Lung (tissue), 10 donors: Measurements from ENCODE around the gene FOXD4L3. TPM values are rescaled to one million over a fixed set of nuclear protein-coding genes. Genes with fewer than 3 reads are reported as not detected.
"Not testable (repeated sequence)": the region's sequence is repeated elsewhere in the genome, so short reads cannot be mapped to it uniquely, and the experiment has no call there.

ENCODE experiments used
- ATAC-seq: fragments of 200-7000 bp; cut with Tn5 transposase; one replicate; pipeline ENCODE4 v1.9.1; 2020; ENCODE audit warnings: moderate number of reproducible peaks; ENCODE audit not compliant: insufficient read depth, low FRiP score
- DNase-seq, 3 donors: peaks; one replicate each; pipeline ENCODE4 v3.0.0-alpha.2; 2013 to 2017
- H3K27ac ChIP-seq, 2 donors: one replicate each; pipeline ENCODE4 v1.5.1; 2013; ENCODE audit warnings: mild to moderate bottlenecking in 2 of 2, moderate library complexity in 2 of 2, control low read depth in 1 of 2, inconsistent platforms in 1 of 2, low read depth in 1 of 2, low read length in 1 of 2
- H3K27me3 ChIP-seq, 3 donors: one replicate each; pipeline ENCODE4 v1.5.1; 2013; ENCODE audit warnings: low read length in 2 of 3; ENCODE audit not compliant: control insufficient read depth in 3 of 3, insufficient read depth in 3 of 3
- H3K36me3 ChIP-seq, 4 donors: one replicate each; pipeline ENCODE4 v1.5.1; 2013; ENCODE audit warnings: low read length in 4 of 4, mild to moderate bottlenecking in 1 of 4, moderate library complexity in 1 of 4; ENCODE audit not compliant: control insufficient read depth in 4 of 4, insufficient read depth in 4 of 4
- H3K4me1 ChIP-seq, 5 donors: one replicate each; pipeline ENCODE4 v1.5.1; 2013; ENCODE audit warnings: low read length in 5 of 5, mild to moderate bottlenecking in 2 of 5, moderate library complexity in 1 of 5; ENCODE audit not compliant: control insufficient read depth in 5 of 5, insufficient read depth in 5 of 5
- H3K4me3 ChIP-seq: one replicate; pipeline ENCODE4 v1.5.1; 2013; ENCODE audit warnings: mild to moderate bottlenecking, control low read depth, moderate library complexity
- H3K9ac ChIP-seq, 2 donors: one replicate each; pipeline ENCODE4 v1.5.1; 2013; ENCODE audit warnings: low read length in 2 of 2, control low read depth in 1 of 2; ENCODE audit not compliant: insufficient read depth in 1 of 2
- H3K9me3 ChIP-seq, 4 donors: one replicate each; pipeline ENCODE4 v1.5.1; 2013; ENCODE audit warnings: low read length in 3 of 4, mild to moderate bottlenecking in 1 of 4, moderate library complexity in 1 of 4; ENCODE audit not compliant: control insufficient read depth in 4 of 4, insufficient read depth in 3 of 4
- WGBS, 2 donors: extraction: QIAGEN DNeasy Blood & Tissue Kit; methylation state at CpG; one replicate each; pipeline ENCODE4 v1.1.7; 2013; 5-methylcytosine and 5-hydroxymethylcytosine counted together
- polyA plus RNA-seq, 2 donors: library from polyadenylated mRNA; stranded (reverse); fragments of 200-250 nt; gene quantifications; one replicate each; pipeline ENCODE4 v1.2.1, GENCODE V29; 2013
- total RNA-seq, 2 donors: library from RNA; depleted of rRNA in 1 of 2; stranded (reverse); fragments of >200 nt in 1 of 2; gene quantifications; one replicate each; pipeline ENCODE4 v1.2.1, GENCODE V29; 2014 to 2021
- donor health status: Bipolar disorder and iron deficiency.
- donor health status: healthy.
- donor health status: DM: yes; HTN: yes; CAD: no.

FOXD4L3 gene
- total and polyA plus RNA-seq, 4 donors, result 0.21 TPM; not detected in 3

DNA sequence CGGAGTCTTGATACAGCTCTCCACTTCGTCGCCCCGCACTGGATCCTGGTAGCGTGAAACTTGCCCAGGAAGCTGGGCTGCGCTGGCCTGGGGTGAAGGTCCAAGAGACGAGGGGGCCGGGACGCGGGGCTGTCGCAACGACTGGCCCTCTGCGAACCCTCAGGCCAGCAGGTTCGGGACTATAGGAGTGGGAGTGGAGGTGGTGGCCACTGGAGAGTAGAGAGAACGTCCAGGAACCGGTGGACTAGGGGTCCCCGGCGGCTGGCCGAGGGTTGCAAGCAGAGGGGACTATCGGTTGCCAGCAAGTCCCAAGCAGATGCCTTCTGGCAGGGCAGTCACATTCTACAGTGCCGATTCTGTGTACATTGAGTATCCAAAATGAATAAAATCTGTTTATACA lies 5.0 kb downstream of the FOXD4L3 start:
- WGBS, 2 donors, result 17 to 24% methylated on average over 16 to 19 of the region's 21 CpGs
- H3K27ac ChIP-seq, H3K4me3 ChIP-seq, H3K9ac ChIP-seq, H3K27me3 ChIP-seq, ATAC-seq, H3K4me1 ChIP-seq, DNase-seq, H3K36me3 ChIP-seq, H3K9me3 ChIP-seq: not testable (repeated sequence)

DNA sequence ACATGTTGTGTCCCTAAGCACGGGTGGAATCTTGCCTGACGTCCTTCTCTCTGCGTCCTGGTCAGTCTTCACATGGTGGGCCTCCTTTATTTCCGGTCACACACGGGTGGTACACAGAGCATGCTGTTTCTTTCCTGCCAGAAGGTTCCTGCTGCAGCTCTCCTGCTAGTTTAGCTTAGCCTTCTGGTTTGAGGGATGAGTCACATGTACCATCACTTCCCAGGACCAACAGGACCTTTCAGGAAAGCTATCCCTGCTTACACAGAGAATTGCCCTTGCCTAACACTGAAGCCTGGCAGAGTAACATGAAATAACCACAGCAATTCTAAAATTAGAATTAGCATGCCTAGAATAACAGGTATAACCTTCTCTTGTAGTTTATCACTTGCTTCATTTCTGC lies 8.5 kb downstream of the FOXD4L3 start:
- WGBS, 2 donors, result no CpG with 5 or more reads among the region's 5 CpGs
- not testable (repeated sequence) for ATAC-seq, DNase-seq

DNA sequence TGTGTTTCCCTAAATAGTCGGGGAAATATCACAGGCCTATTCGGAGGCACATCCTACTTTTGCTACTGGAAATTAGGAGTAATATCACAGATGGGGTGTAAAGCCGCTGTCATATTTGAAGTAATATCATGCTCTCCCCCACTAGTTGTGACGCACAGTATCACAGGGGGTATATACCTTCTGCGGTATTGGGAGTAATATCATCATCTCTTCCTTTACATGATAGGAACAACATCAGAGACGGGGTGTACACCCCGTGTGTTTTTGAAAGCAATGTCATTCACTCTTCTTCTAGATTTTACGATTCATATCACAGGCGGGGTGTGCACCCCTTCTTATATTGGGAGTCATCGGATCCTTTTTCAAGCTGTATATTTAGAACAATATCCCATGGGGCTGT lies 15.5 kb downstream of the FOXD4L3 start:
- not testable (repeated sequence) for H3K27me3 ChIP-seq, H3K4me3 ChIP-seq, ATAC-seq, H3K27ac ChIP-seq, H3K36me3 ChIP-seq, H3K9me3 ChIP-seq, H3K9ac ChIP-seq, DNase-seq, H3K4me1 ChIP-seq
- WGBS, 2 donors, result 70 to 74% methylated on average over 9 of the region's 10 CpGs

More for the DNA sequence above, 8.5 kb downstream of the FOXD4L3 start:
- not testable (repeated sequence) for H3K27me3 ChIP-seq, H3K4me1 ChIP-seq, H3K36me3 ChIP-seq, H3K4me3 ChIP-seq, H3K9me3 ChIP-seq, H3K9ac ChIP-seq, H3K27ac ChIP-seq

DNA sequence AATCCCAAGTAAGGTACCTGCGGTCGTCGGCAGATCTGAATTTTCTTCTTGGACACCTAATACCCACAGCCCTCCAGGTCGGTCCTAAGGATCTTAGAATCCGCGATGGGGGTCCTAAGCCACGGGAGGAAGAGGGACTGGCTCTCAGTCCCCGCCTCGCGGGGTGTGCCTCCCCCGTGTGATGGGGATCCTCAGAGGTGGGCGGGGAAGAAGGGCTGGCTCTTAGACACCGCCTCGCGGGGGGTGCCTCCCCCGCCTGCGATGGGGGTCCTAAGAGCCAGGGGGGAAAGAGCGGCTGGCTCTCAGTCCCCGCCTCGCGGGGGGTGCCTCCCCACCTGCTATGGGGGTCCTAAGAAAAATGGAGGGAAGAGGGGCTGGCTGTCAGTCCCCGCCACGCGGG lies 21.1 kb downstream of the FOXD4L3 start:
- H3K4me1 ChIP-seq, DNase-seq, H3K9ac ChIP-seq, H3K27me3 ChIP-seq, H3K9me3 ChIP-seq, H3K27ac ChIP-seq, H3K4me3 ChIP-seq, H3K36me3 ChIP-seq, ATAC-seq: not testable (repeated sequence)
- 20 to 85% methylated on average over 3 to 18 of the region's 24 CpGs for WGBS, 2 donors

DNA sequence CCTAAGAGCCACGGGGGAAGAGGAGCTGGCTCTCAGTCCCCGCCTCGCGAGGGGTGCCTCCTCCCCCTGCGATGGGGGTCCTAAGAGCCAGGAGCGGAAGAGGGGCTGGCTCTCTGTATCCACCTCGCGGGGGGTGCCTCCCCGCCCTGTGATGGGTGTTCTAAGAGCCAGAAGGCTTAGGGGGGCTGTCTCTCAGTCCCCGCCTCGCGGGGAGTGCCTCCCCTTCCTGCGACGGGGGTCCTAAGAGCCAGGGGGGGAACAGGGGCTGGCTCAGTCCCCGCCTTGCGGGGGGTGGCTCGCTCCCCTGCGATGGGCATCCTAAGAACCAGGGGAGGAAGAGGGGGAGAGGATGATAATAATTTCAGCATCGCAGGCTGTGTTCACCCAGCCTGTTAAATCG lies 21.9 kb downstream of the FOXD4L3 start:
- H3K27me3 ChIP-seq, H3K4me1 ChIP-seq, H3K9me3 ChIP-seq, H3K36me3 ChIP-seq, DNase-seq, ATAC-seq, H3K9ac ChIP-seq, H3K4me3 ChIP-seq, H3K27ac ChIP-seq: not testable (repeated sequence)
- 16 to 20% methylated on average over 2 to 6 of the region's 20 CpGs for WGBS, 2 donors

DNA sequence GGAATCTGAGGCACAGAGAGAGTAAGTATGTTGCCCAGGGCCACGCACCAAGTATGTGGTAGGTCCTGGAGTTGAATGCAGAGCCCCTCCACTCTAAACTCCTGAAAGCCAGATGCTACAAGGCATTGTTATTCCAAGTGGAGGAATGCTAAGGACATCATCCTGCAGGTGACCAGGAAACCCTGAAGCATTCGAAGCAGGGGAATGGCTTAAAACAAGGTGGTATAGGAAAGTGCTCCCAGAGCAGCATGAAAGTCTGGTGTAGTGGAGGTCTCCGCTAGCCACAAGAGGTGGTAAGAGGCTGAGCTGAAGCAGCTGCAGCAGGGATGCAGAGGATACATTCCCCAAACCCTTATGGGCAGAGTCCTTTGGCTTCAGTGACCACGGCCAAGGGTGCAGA lies 26.4 kb downstream of the FOXD4L3 start:
- not testable (repeated sequence) for H3K9ac ChIP-seq, H3K36me3 ChIP-seq, H3K27me3 ChIP-seq, H3K4me1 ChIP-seq, DNase-seq, H3K4me3 ChIP-seq, H3K9me3 ChIP-seq, H3K27ac ChIP-seq, ATAC-seq
- WGBS, 2 donors, result 67 to 85% methylated on average over 2 of the region's 4 CpGs

DNA sequence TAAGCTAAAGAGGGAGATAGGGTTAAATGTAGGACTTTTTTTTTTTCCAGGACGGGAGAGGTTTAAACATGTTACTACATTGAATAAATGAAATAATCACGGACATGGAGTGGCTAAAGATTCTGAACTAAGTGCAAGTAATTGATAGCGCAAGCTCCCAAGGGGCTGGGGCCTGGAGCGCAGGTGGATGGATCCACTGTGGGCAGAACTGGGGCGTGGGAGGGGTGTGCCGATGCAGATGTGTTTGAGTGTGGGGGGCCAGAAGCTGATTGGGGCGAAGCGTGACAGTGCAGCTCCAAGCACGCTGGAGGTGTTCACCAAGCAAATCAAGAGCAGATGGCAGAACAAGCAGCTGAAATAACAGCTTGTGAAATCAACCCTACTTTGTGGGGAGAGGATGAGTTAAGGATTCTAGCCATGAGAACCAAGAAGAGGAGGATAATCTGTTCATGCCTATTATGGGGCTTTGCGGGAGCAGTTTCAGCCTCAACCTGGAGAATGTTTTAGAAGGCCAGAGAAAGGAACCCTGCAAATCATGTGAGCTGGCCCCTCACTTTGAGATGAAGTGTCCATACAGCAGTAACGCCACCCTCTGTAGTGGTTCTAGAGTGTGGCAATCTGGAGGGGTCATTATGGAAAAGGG lies 28.0 kb downstream of the FOXD4L3 start:
- DNase-seq, result not testable (repeated sequence)
- WGBS, 2 donors, result 88 to 96% methylated on average over 5 to 7 of the region's 11 CpGs

DNA sequence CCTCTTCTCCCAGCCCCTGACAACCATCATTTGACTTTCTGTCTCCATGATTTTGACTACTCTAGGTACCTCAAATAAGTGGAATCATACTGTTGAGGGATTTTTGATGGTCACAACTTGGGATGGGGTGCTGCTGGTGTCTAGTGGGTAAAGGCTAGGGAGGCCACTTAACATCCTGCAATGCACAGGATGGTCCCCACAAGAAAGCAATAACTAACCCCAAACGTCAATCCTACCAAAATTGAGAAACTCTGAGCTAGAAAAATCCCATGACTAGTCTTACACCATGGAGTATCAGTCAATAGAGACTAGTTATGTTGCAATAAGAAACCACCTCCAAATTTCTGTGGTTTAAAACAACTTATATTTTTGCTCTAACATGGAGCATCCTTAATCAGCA lies 29.5 kb downstream of the FOXD4L3 start:
- DNase-seq, H3K4me1 ChIP-seq, H3K9ac ChIP-seq, H3K27me3 ChIP-seq, H3K4me3 ChIP-seq, ATAC-seq, H3K9me3 ChIP-seq, H3K36me3 ChIP-seq, H3K27ac ChIP-seq: not testable (repeated sequence)
- 38 to 63% methylated on average over 1 of the region's 1 CpG for WGBS, 2 donors

More for the DNA sequence above, 28.0 kb downstream of the FOXD4L3 start:
- ATAC-seq, H3K4me3 ChIP-seq, H3K27ac ChIP-seq, H3K4me1 ChIP-seq, H3K36me3 ChIP-seq, H3K27me3 ChIP-seq, H3K9ac ChIP-seq, H3K9me3 ChIP-seq: not testable (repeated sequence)
